Measurements from ENCODE around the gene C4BPB.

The C4BPB gene

GRCh38 chr1:207058878-207059867 lies 29.5 kb upstream of the C4BPB start:
- no peak for DNase-seq
- Histone ChIP-seq H3K4me1 (no peaks in the 10 kb centered on the region), H3K4me3 (ENCODE audit: low read depth, low read length) (no peak overlapping the region), H3K9me3 (no peaks in the 10 kb centered on the region), H3K27me3 (peaks cover 42% of the 10 kb centered on the region), H3K36me3 (no peaks in the 10 kb centered on the region)
- TF ChIP-seq CTCF (IDR thresholded peaks at IDR 0.05; ENCODE audit: low read depth, low read length) = peak; percentile 17; the same call in 1 of the 2 replicates

GRCh38 chr1:207059881-207060280 lies 28.8 kb upstream of the C4BPB start:
- TF ChIP-seq CTCF (IDR thresholded peaks at IDR 0.05; ENCODE audit: low read depth, low read length) = no peak

GRCh38 chr1:207060596-207060995 lies 28.1 kb upstream of the C4BPB start:
- Histone ChIP-seq H3K36me3 (no peaks in the 10 kb centered on the region), H3K4me1 (no peaks in the 10 kb centered on the region), H3K27me3 (peaks cover 35% of the 10 kb centered on the region), H3K9me3 (no peaks in the 10 kb centered on the region), H3K4me3 (ENCODE audit: low read depth, low read length) (no peak overlapping the region)
- DNase-seq = no peak
- no peak for TF ChIP-seq CTCF (IDR thresholded peaks at IDR 0.05; ENCODE audit: low read depth, low read length)

More at GRCh38 chr1:207059881-207060280, 28.8 kb upstream of the C4BPB start:
- no peak for DNase-seq
- Histone ChIP-seq H3K9me3 (no peaks in the 10 kb centered on the region), H3K36me3 (no peaks in the 10 kb centered on the region), H3K27me3 (peaks cover 37% of the 10 kb centered on the region), H3K4me1 (no peaks in the 10 kb centered on the region), H3K4me3 (ENCODE audit: low read depth, low read length) (no peak overlapping the region)

- TF ChIP-seq CTCF (IDR thresholded peaks at IDR 0.05; ENCODE audit: low read depth, low read length) = no peak
- DNase-seq = no peak
- Histone ChIP-seq H3K4me3 (ENCODE audit: low read depth, low read length) (no peak overlapping the region), H3K4me1 (no peaks in the 10 kb centered on the region), H3K27me3 (peaks cover 20% of the 10 kb centered on the region), H3K9me3 (no peaks in the 10 kb centered on the region), H3K36me3 (no peaks in the 10 kb centered on the region)
Measured at GRCh38 chr1:207062058-207062457, 26.6 kb upstream of the C4BPB start.

GRCh38 chr1:207063014-207063413 lies 25.6 kb upstream of the C4BPB start:
- no peak for TF ChIP-seq CTCF (IDR thresholded peaks at IDR 0.05; ENCODE audit: low read depth, low read length)
- Histone ChIP-seq H3K9me3 (no peaks in the 10 kb centered on the region), H3K36me3 (no peaks in the 10 kb centered on the region), H3K27me3 (peaks cover 13% of the 10 kb centered on the region), H3K4me3 (ENCODE audit: low read depth, low read length) (no peak overlapping the region), H3K4me1 (no peaks in the 10 kb centered on the region)
- no peak for DNase-seq

- H3K4me1 ChIP-seq = no peaks in the 10 kb centered on the region
- no peak for DNase-seq
- H3K36me3 ChIP-seq = no peaks in the 10 kb centered on the region
- TF ChIP-seq CTCF (IDR thresholded peaks at IDR 0.05; ENCODE audit: low read depth, low read length) = no peak
- H3K27me3 ChIP-seq = peaks cover 8% of the 10 kb centered on the region
- H3K4me3 ChIP-seq (ENCODE audit: low read depth, low read length) = no peak overlapping the region
- H3K9me3 ChIP-seq = no peaks in the 10 kb centered on the region
Measured at GRCh38 chr1:207064561-207064960, 24.1 kb upstream of the C4BPB start.
